PFSK-1 (cell line): ENCODE measurements around the gene SKAP1.

Experiments used
- FOXP2 ChIP-seq: optimal IDR thresholded peaks from 2 replicates; pipeline ENCODE3; 2011; ENCODE audit warnings: borderline replicate concordance, control low read depth, inconsistent platforms; ENCODE audit not compliant: insufficient read depth; ENCODE audit errors: extremely low read length, extremely low read depth
- POLR2AphosphoS5 ChIP-seq: IDR thresholded peaks from 2 replicates; pipeline ENCODE4 v1.6.1; 2012; ENCODE audit warnings: low read depth, mild to moderate bottlenecking, control low read depth, low read length, moderate library complexity
- REST ChIP-seq, 2 experiments: IDR thresholded peaks; 2 replicates each; pipeline versions ENCODE4 v1.6.1 to v1.8.0; 2011 to 2012; ENCODE audit warnings: low read depth in 2 of 2, low read length in 2 of 2, control low read depth in 1 of 2, inconsistent platforms in 1 of 2, mild to moderate bottlenecking in 1 of 2, moderate library complexity in 1 of 2; ENCODE audit not compliant: insufficient read depth in 1 of 2
- SIN3A ChIP-seq: IDR thresholded peaks from 2 replicates; pipeline ENCODE4 v1.6.1; 2012; ENCODE audit warnings: mild to moderate bottlenecking, low read length, moderate library complexity, borderline replicate concordance; ENCODE audit not compliant: insufficient read depth
- TAF1 ChIP-seq: IDR thresholded peaks from 2 replicates; pipeline ENCODE4 v1.6.1; 2012; ENCODE audit warnings: low read length, control low read depth, borderline replicate concordance; ENCODE audit not compliant: insufficient read depth

Gene SKAP1

GRCh38 chr17:48293319-48294019, 136.5 kb downstream of the SKAP1 start:
- TF ChIP-seq FOXP2 = no peak
- no peak for TF ChIP-seq TAF1
- no peak for TF ChIP-seq REST (IDR thresholded peaks at IDR 0.05; ENCODE audit: insufficient read depth in 1 of 2, low read depth in 2 of 2, low read length in 2 of 2)
- TF ChIP-seq SIN3A = no peak
- no peak for TF ChIP-seq POLR2AphosphoS5

GRCh38 chr17:48290378-48290777, 139.6 kb downstream of the SKAP1 start:
- TF ChIP-seq REST (IDR thresholded peaks at IDR 0.05; ENCODE audit: insufficient read depth in 1 of 2, low read depth in 2 of 2, low read length in 2 of 2) (no peak), TAF1 (no peak)

GRCh38 chr17:48285614-48286013, 144.4 kb downstream of the SKAP1 start:
- no peak for TF ChIP-seq POLR2AphosphoS5
- TF ChIP-seq SIN3A = no peak
- no peak for TF ChIP-seq TAF1
- no peak for TF ChIP-seq REST (IDR thresholded peaks at IDR 0.05; ENCODE audit: insufficient read depth in 1 of 2, low read depth in 2 of 2, low read length in 2 of 2)
- TF ChIP-seq FOXP2 = no peak

GRCh38 chr17:48283907-48284306, 146.1 kb downstream of the SKAP1 start:
- TF ChIP-seq SIN3A (no peak), REST (IDR thresholded peaks at IDR 0.05; ENCODE audit: insufficient read depth in 1 of 2, low read depth in 2 of 2, low read length in 2 of 2) (no peak), FOXP2 (no peak), TAF1 (no peak), POLR2AphosphoS5 (no peak)

GRCh38 chr17:48283411-48283810, 146.6 kb downstream of the SKAP1 start:
- TF ChIP-seq FOXP2 (no peak), TAF1 (no peak), POLR2AphosphoS5 (no peak), SIN3A (no peak), REST (IDR thresholded peaks at IDR 0.05; ENCODE audit: insufficient read depth in 1 of 2, low read depth in 2 of 2, low read length in 2 of 2) (no peak)
